ENCODE results near the gene MICU2.
"Not testable (repeated sequence)": the region's sequence is repeated elsewhere in the genome, so short reads cannot be mapped to it uniquely, and the experiment has no call there.

The MICU2 gene

GRCh38 chr13:21567714-21568113, 36.3 kb downstream of the MICU2 start:
- peaks cover 5% of the 10 kb centered on the region for H3K36me3 ChIP-seq (ENCODE audit: control insufficient read depth, insufficient read depth, low read length)
- H3K27me3 ChIP-seq (ENCODE audit: control insufficient read depth, insufficient read depth, low read length): no peaks in the 10 kb centered on the region
- no peak overlapping the region for H3K4me3 ChIP-seq (ENCODE audit: low read length)
- H3K9ac ChIP-seq (ENCODE audit: low read length): no peak overlapping the region
- no peaks in the 10 kb centered on the region for H3K9me3 ChIP-seq (ENCODE audit: control insufficient read depth, low read length)
- no peaks in the 10 kb centered on the region for H3K4me1 ChIP-seq (ENCODE audit: control insufficient read depth, insufficient read depth, low read length)

- Histone ChIP-seq H3K27me3 (ENCODE audit: control insufficient read depth, insufficient read depth, low read length) (no peaks in the 10 kb centered on the region), H3K4me3 (ENCODE audit: low read length) (no peak overlapping the region), H3K36me3 (ENCODE audit: control insufficient read depth, insufficient read depth, low read length) (no peaks in the 10 kb centered on the region), H3K9me3 (ENCODE audit: control insufficient read depth, low read length) (no peaks in the 10 kb centered on the region), H3K4me1 (ENCODE audit: control insufficient read depth, insufficient read depth, low read length) (no peaks in the 10 kb centered on the region), H3K9ac (ENCODE audit: low read length) (no peak overlapping the region)
These were observed 46.0 kb downstream of the MICU2 start for GRCh38 chr13:21557995-21558394.

- Histone ChIP-seq H3K9ac (ENCODE audit: low read length) (no peak overlapping the region), H3K27me3 (ENCODE audit: control insufficient read depth, insufficient read depth, low read length) (no peaks in the 10 kb centered on the region), H3K4me3 (ENCODE audit: low read length) (no peak overlapping the region), H3K4me1 (ENCODE audit: control insufficient read depth, insufficient read depth, low read length) (no peaks in the 10 kb centered on the region), H3K36me3 (ENCODE audit: control insufficient read depth, insufficient read depth, low read length) (no peaks in the 10 kb centered on the region), H3K9me3 (ENCODE audit: control insufficient read depth, low read length) (no peaks in the 10 kb centered on the region)
These were observed 47.9 kb downstream of the MICU2 start for GRCh38 chr13:21556051-21556450.

- H3K27me3 ChIP-seq (ENCODE audit: control insufficient read depth, insufficient read depth, low read length); H3K9me3 ChIP-seq (ENCODE audit: control insufficient read depth, low read length); H3K9ac ChIP-seq (ENCODE audit: low read length); H3K4me3 ChIP-seq (ENCODE audit: low read length); H3K36me3 ChIP-seq (ENCODE audit: control insufficient read depth, insufficient read depth, low read length); H3K4me1 ChIP-seq (ENCODE audit: control insufficient read depth, insufficient read depth, low read length): not testable (repeated sequence)
These were observed 50.7 kb downstream of the MICU2 start for GRCh38 chr13:21553261-21553660.

GRCh38 chr13:21550918-21551317, 53.1 kb downstream of the MICU2 start:
- no peaks in the 10 kb centered on the region for H3K9me3 ChIP-seq (ENCODE audit: control insufficient read depth, low read length)
- H3K27me3 ChIP-seq (ENCODE audit: control insufficient read depth, insufficient read depth, low read length): no peaks in the 10 kb centered on the region
- H3K4me3 ChIP-seq (ENCODE audit: low read length): no peak overlapping the region
- no peak overlapping the region for H3K9ac ChIP-seq (ENCODE audit: low read length)
- H3K4me1 ChIP-seq (ENCODE audit: control insufficient read depth, insufficient read depth, low read length): no peaks in the 10 kb centered on the region
- H3K36me3 ChIP-seq (ENCODE audit: control insufficient read depth, insufficient read depth, low read length): no peaks in the 10 kb centered on the region

- H3K36me3 ChIP-seq (ENCODE audit: control insufficient read depth, insufficient read depth, low read length): no peaks in the 10 kb centered on the region
- H3K4me1 ChIP-seq (ENCODE audit: control insufficient read depth, insufficient read depth, low read length): no peaks in the 10 kb centered on the region
- H3K4me3 ChIP-seq (ENCODE audit: low read length): no peak overlapping the region
- H3K9me3 ChIP-seq (ENCODE audit: control insufficient read depth, low read length): no peaks in the 10 kb centered on the region
- no peaks in the 10 kb centered on the region for H3K27me3 ChIP-seq (ENCODE audit: control insufficient read depth, insufficient read depth, low read length)
- no peak overlapping the region for H3K9ac ChIP-seq (ENCODE audit: low read length)
These were observed 54.3 kb downstream of the MICU2 start for GRCh38 chr13:21549633-21550032.

- no peaks in the 10 kb centered on the region for H3K4me1 ChIP-seq (ENCODE audit: control insufficient read depth, insufficient read depth, low read length)
- H3K27me3 ChIP-seq (ENCODE audit: control insufficient read depth, insufficient read depth, low read length): no peaks in the 10 kb centered on the region
- no peaks in the 10 kb centered on the region for H3K9me3 ChIP-seq (ENCODE audit: control insufficient read depth, low read length)
- no peaks in the 10 kb centered on the region for H3K36me3 ChIP-seq (ENCODE audit: control insufficient read depth, insufficient read depth, low read length)
- H3K9ac ChIP-seq (ENCODE audit: low read length): no peak overlapping the region
- H3K4me3 ChIP-seq (ENCODE audit: low read length): no peak overlapping the region
These were observed 55.4 kb downstream of the MICU2 start for GRCh38 chr13:21548577-21548976.

GRCh38 chr13:21546372-21546771, 57.6 kb downstream of the MICU2 start:
- Histone ChIP-seq H3K4me1 (ENCODE audit: control insufficient read depth, insufficient read depth, low read length) (no peaks in the 10 kb centered on the region), H3K27me3 (ENCODE audit: control insufficient read depth, insufficient read depth, low read length) (no peaks in the 10 kb centered on the region), H3K4me3 (ENCODE audit: low read length) (no peak overlapping the region), H3K9me3 (ENCODE audit: control insufficient read depth, low read length) (no peaks in the 10 kb centered on the region), H3K9ac (ENCODE audit: low read length) (no peak overlapping the region), H3K36me3 (ENCODE audit: control insufficient read depth, insufficient read depth, low read length) (no peaks in the 10 kb centered on the region)

GRCh38 chr13:21544515-21544914, 59.5 kb downstream of the MICU2 start:
- no peaks in the 10 kb centered on the region for H3K27me3 ChIP-seq (ENCODE audit: control insufficient read depth, insufficient read depth, low read length)
- no peaks in the 10 kb centered on the region for H3K36me3 ChIP-seq (ENCODE audit: control insufficient read depth, insufficient read depth, low read length)
- no peaks in the 10 kb centered on the region for H3K4me1 ChIP-seq (ENCODE audit: control insufficient read depth, insufficient read depth, low read length)
- H3K9ac ChIP-seq (ENCODE audit: low read length): no peak overlapping the region
- no peaks in the 10 kb centered on the region for H3K9me3 ChIP-seq (ENCODE audit: control insufficient read depth, low read length)
- no peak overlapping the region for H3K4me3 ChIP-seq (ENCODE audit: low read length)

- Histone ChIP-seq H3K4me1 (ENCODE audit: control insufficient read depth, insufficient read depth, low read length) (no peaks in the 10 kb centered on the region), H3K27me3 (ENCODE audit: control insufficient read depth, insufficient read depth, low read length) (no peaks in the 10 kb centered on the region), H3K9ac (ENCODE audit: low read length) (no peak overlapping the region), H3K4me3 (ENCODE audit: low read length) (no peak overlapping the region), H3K36me3 (ENCODE audit: control insufficient read depth, insufficient read depth, low read length) (no peaks in the 10 kb centered on the region), H3K9me3 (ENCODE audit: control insufficient read depth, low read length) (no peaks in the 10 kb centered on the region)
These were observed 61.4 kb downstream of the MICU2 start for GRCh38 chr13:21542563-21542962.

- no peak overlapping the region for H3K4me3 ChIP-seq (ENCODE audit: low read length)
- H3K9ac ChIP-seq (ENCODE audit: low read length): no peak overlapping the region
- no peaks in the 10 kb centered on the region for H3K4me1 ChIP-seq (ENCODE audit: control insufficient read depth, insufficient read depth, low read length)
- no peaks in the 10 kb centered on the region for H3K27me3 ChIP-seq (ENCODE audit: control insufficient read depth, insufficient read depth, low read length)
- no peaks in the 10 kb centered on the region for H3K36me3 ChIP-seq (ENCODE audit: control insufficient read depth, insufficient read depth, low read length)
- H3K9me3 ChIP-seq (ENCODE audit: control insufficient read depth, low read length): no peaks in the 10 kb centered on the region
These were observed 62.0 kb downstream of the MICU2 start for GRCh38 chr13:21541980-21542379.

GRCh38 chr13:21541271-21541670, 62.7 kb downstream of the MICU2 start:
- H3K9me3 ChIP-seq (ENCODE audit: control insufficient read depth, low read length): no peaks in the 10 kb centered on the region

GRCh38 chr13:21539687-21540086, 64.3 kb downstream of the MICU2 start:
- no peak overlapping the region for H3K4me3 ChIP-seq (ENCODE audit: low read length)
- no peaks in the 10 kb centered on the region for H3K4me1 ChIP-seq (ENCODE audit: control insufficient read depth, insufficient read depth, low read length)
- no peaks in the 10 kb centered on the region for H3K9me3 ChIP-seq (ENCODE audit: control insufficient read depth, low read length)
- H3K27me3 ChIP-seq (ENCODE audit: control insufficient read depth, insufficient read depth, low read length): no peaks in the 10 kb centered on the region
- H3K9ac ChIP-seq (ENCODE audit: low read length): no peak overlapping the region
- no peaks in the 10 kb centered on the region for H3K36me3 ChIP-seq (ENCODE audit: control insufficient read depth, insufficient read depth, low read length)

More at GRCh38 chr13:21541271-21541670, 62.7 kb downstream of the MICU2 start:
- no peaks in the 10 kb centered on the region for H3K36me3 ChIP-seq (ENCODE audit: control insufficient read depth, insufficient read depth, low read length)
- no peak overlapping the region for H3K9ac ChIP-seq (ENCODE audit: low read length)
- H3K27me3 ChIP-seq (ENCODE audit: control insufficient read depth, insufficient read depth, low read length): no peaks in the 10 kb centered on the region
- no peaks in the 10 kb centered on the region for H3K4me1 ChIP-seq (ENCODE audit: control insufficient read depth, insufficient read depth, low read length)
- H3K4me3 ChIP-seq (ENCODE audit: low read length): no peak overlapping the region
